Measurements from ENCODE around the gene ZNF555. TPM values are rescaled to one million over a fixed set of nuclear protein-coding genes. Genes with fewer than 3 reads are reported as not detected.
A peak's percentile ranks its signal among the peaks of the same experiment; 100 is the strongest.

The ZNF555 gene
- total and polyA plus RNA-seq, 9 of the 15 experiments (the other 6 are each of a cell fraction or from before 2014, with no cell fraction given): 2.0 to 6.7 (median 5.4) TPM

DNA sequence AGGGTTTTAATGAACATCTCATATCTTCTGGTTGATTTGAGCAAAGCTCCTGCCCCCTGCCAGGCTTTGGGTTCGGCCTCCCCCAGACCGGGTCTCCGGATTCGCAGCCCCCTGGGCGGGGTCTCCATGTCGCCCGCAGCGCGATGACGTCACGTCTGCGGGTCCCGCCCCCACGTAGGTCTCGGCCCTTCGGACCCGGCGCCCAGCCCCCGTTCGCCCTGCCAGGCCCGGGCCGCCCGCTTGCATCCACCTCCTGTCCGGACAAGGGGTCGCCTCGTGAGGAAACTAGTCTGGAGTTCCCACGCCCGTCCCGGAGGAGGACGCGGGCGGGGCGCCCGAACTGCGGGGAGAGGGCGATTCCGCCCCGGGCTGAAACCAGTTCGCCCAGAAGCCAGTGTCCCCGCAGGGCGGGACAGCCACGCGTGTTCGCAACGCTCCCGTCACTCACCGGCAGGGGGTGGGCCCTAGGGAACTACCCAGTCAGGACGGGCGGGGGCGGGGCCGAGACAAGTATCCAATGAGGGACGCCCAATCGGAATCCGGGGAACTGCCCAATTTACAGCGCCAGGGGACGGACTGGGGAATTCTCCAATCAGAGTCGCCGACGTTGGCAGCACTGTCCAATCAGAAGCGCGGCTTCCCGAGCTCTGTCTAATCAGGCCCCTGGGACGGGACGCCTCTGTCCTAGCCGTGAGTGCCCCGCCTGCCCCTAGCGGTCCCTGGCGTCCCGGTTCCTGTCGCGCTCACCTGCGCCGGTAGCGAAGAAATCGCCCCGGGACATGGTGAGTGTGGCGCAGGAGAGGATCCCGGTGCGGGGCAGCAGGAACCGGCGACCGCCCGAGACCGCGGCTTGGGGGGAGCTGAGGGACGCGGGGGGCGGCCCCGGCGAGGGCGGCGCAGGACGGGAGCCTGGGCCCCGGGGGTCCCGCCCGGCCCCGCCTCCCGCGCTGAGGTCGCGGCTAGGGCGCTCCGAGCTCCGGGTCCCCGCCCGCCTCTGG, at the start of gene ZNF555 (continued):
- TF ChIP-seq, protein P1, sequence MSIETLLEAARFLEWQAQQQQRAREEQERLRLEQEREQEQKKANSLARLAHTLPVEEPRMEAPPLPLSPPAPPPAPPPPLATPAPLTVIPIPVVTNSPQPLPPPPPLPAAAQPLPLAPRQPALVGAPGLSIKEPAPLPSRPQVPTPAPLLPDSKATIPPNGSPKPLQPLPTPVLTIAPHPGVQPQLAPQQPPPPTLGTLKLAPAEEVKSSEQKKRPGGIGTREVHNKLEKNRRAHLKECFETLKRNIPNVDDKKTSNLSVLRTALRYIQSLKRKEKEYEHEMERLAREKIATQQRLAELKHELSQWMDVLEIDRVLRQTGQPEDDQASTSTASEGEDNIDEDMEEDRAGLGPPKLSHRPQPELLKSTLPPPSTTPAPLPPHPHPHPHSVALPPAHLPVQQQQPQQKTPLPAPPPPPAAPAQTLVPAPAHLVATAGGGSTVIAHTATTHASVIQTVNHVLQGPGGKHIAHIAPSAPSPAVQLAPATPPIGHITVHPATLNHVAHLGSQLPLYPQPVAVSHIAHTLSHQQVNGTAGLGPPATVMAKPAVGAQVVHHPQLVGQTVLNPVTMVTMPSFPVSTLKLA (conservative IDR thresholded peaks at IDR 0.05): peak in 1 of 2 experiments; percentile 78; a peak in 2 of 4 replicates
- TF ChIP-seq MEF2A (IDR thresholded peaks at IDR 0.05; ENCODE audit: control insufficient read depth, low read depth, low read length) (no peak), ZFX (CRISPR knock-in tag; IDR thresholded peaks at IDR 0.05) (peak; percentile 74), ZC3H8 (IDR thresholded peaks at IDR 0.05) (no peak), CAMTA2 (CRISPR knock-in tag; conservative IDR thresholded peaks at IDR 0.05) (no peak), HMGN3 (IDR thresholded peaks at IDR 0.05; ENCODE audit: borderline replicate concordance, extremely low read depth, insufficient read length, low read depth, low read length) (no peak), MYBL2 (IDR thresholded peaks at IDR 0.05; ENCODE audit: low read depth) (no peak), MYBL2 (CRISPR knock-in tag; IDR thresholded peaks at IDR 0.05; ENCODE audit: borderline replicate concordance) (no peak), SMARCA4 (IDR thresholded peaks at IDR 0.05) (peak; percentile 53; the same call in 1 of the 2 replicates), SMARCE1 (IDR thresholded peaks at IDR 0.05) (0 out of 2 replicates have a peak, but pooled peaks have one; percentile 39), TAL1 (IDR thresholded peaks at IDR 0.05) (no peak), GTF2F1 (IDR thresholded peaks at IDR 0.05; ENCODE audit: low read depth, low read length) (no peak), ZNF644 (tag; IDR thresholded peaks at IDR 0.05; ENCODE audit: low read depth) (no peak), CHD4 (IDR thresholded peaks at IDR 0.05; ENCODE audit: insufficient read depth, insufficient replicate concordance, low read depth, low read length, poor library complexity, severe bottlenecking) (peak; percentile 63), MEF2D (tag; conservative IDR thresholded peaks at IDR 0.05; ENCODE audit: low read depth) (no peak), NCOA6 (IDR thresholded peaks at IDR 0.05) (no peak), LCOR (CRISPR knock-in tag; IDR thresholded peaks at IDR 0.05) (peak; percentile 85)
- TF ChIP-seq, protein P2, sequence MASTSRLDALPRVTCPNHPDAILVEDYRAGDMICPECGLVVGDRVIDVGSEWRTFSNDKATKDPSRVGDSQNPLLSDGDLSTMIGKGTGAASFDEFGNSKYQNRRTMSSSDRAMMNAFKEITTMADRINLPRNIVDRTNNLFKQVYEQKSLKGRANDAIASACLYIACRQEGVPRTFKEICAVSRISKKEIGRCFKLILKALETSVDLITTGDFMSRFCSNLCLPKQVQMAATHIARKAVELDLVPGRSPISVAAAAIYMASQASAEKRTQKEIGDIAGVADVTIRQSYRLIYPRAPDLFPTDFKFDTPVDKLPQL (IDR thresholded peaks at IDR 0.05; ENCODE audit: extremely low read depth, insufficient read length): no peak
- TF ChIP-seq, protein P3, sequence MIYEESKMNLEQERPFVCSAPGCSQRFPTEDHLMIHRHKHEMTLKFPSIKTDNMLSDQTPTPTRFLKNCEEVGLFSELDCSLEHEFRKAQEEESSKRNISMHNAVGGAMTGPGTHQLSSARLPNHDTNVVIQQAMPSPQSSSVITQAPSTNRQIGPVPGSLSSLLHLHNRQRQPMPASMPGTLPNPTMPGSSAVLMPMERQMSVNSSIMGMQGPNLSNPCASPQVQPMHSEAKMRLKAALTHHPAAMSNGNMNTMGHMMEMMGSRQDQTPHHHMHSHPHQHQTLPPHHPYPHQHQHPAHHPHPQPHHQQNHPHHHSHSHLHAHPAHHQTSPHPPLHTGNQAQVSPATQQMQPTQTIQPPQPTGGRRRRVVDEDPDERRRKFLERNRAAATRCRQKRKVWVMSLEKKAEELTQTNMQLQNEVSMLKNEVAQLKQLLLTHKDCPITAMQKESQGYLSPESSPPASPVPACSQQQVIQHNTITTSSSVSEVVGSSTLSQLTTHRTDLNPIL (CRISPR knock-in tag; IDR thresholded peaks at IDR 0.05): no peak
- TF ChIP-seq, protein P4, sequence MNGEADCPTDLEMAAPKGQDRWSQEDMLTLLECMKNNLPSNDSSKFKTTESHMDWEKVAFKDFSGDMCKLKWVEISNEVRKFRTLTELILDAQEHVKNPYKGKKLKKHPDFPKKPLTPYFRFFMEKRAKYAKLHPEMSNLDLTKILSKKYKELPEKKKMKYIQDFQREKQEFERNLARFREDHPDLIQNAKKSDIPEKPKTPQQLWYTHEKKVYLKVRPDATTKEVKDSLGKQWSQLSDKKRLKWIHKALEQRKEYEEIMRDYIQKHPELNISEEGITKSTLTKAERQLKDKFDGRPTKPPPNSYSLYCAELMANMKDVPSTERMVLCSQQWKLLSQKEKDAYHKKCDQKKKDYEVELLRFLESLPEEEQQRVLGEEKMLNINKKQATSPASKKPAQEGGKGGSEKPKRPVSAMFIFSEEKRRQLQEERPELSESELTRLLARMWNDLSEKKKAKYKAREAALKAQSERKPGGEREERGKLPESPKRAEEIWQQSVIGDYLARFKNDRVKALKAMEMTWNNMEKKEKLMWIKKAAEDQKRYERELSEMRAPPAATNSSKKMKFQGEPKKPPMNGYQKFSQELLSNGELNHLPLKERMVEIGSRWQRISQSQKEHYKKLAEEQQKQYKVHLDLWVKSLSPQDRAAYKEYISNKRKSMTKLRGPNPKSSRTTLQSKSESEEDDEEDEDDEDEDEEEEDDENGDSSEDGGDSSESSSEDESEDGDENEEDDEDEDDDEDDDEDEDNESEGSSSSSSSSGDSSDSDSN (IDR thresholded peaks at IDR 0.05; ENCODE audit: borderline replicate concordance in 1 of 2, low read depth in 2 of 2, low read length in 2 of 2): 0 out of 4 replicates have a peak, but pooled peaks of 1 of the 2 experiments have one; percentile 20

Data from K562 (cell line).